Liver (tissue), 9 donors: ENCODE measurements around the gene SPRED1. TPM values are rescaled to one million over a fixed set of nuclear protein-coding genes. Genes with fewer than 3 reads are reported as not detected.

Source experiments
- DNase-seq: peaks from one replicate; pipeline ENCODE4 v3.0.0-alpha.2; 2017; ENCODE audit warnings: low spot score
- H3K27ac ChIP-seq, 2 donors: one replicate each; pipeline ENCODE4 v1.7.0; 2013; ENCODE audit warnings: inconsistent platforms in 2 of 2, low read length in 2 of 2, control low read depth in 1 of 2, low read depth in 1 of 2, mild to moderate bottlenecking in 1 of 2
- H3K27me3 ChIP-seq, 4 donors: one replicate each; pipeline versions ENCODE4 v1.6.1 to v1.7.0; 2013; ENCODE audit warnings: low read length in 3 of 4, inconsistent platforms in 1 of 4, mild to moderate bottlenecking in 1 of 4, moderate library complexity in 1 of 4; ENCODE audit not compliant: control insufficient read depth in 4 of 4, insufficient read depth in 4 of 4
- H3K36me3 ChIP-seq, 4 donors: one replicate each; pipeline versions ENCODE4 v1.6.1 to v1.7.0; 2013; ENCODE audit warnings: low read length in 3 of 4, mild to moderate bottlenecking in 3 of 4, low read depth in 1 of 4, moderate library complexity in 1 of 4; ENCODE audit not compliant: control insufficient read depth in 4 of 4, insufficient read depth in 3 of 4
- H3K4me1 ChIP-seq, 4 donors: one replicate each; pipeline versions ENCODE4 v1.6.1 to v1.7.0; 2013; ENCODE audit warnings: low read length in 3 of 4, mild to moderate bottlenecking in 3 of 4, moderate library complexity in 1 of 4; ENCODE audit not compliant: control insufficient read depth in 4 of 4, insufficient read depth in 4 of 4
- H3K4me3 ChIP-seq, 3 donors: one replicate each; pipeline versions ENCODE4 v1.6.1 to v1.7.0; 2013; ENCODE audit warnings: low read length in 3 of 3, control low read depth in 1 of 3, low read depth in 1 of 3, mild to moderate bottlenecking in 1 of 3
- H3K9ac ChIP-seq, 2 donors: one replicate each; pipeline ENCODE4 v1.7.0; 2013; ENCODE audit warnings: low read length in 2 of 2, mild to moderate bottlenecking in 2 of 2, moderate library complexity in 2 of 2, control low read depth in 1 of 2, low read depth in 1 of 2
- H3K9me3 ChIP-seq, 4 donors: one replicate each; pipeline versions ENCODE4 v1.6.1 to v1.7.0; 2013; ENCODE audit warnings: low read length in 3 of 4; ENCODE audit not compliant: control insufficient read depth in 4 of 4
- EGR1 ChIP-seq, 2 donors: IDR thresholded peaks; 2 replicates each; pipeline ENCODE4 v1.6.1; 2016 to 2018; ENCODE audit warnings: antibody characterized with exemption in 2 of 2, low read depth in 2 of 2
- FOXA1 ChIP-seq: IDR thresholded peaks from 2 replicates; pipeline ENCODE4 v1.6.1; 2016; ENCODE audit warnings: antibody characterized with exemption
- FOXA2 ChIP-seq: IDR thresholded peaks from 2 replicates; pipeline ENCODE4 v1.6.1; 2016; ENCODE audit warnings: antibody characterized with exemption
- GABPA ChIP-seq, 2 donors: IDR thresholded peaks in 1 of 2; conservative IDR thresholded peaks in 1 of 2; 2 replicates each; pipeline ENCODE4 v1.6.1; 2016; ENCODE audit warnings: antibody characterized with exemption in 2 of 2, mild to moderate bottlenecking in 1 of 2, moderate library complexity in 1 of 2
- HNF4A ChIP-seq, 2 donors: conservative IDR thresholded peaks; 2 replicates each; pipeline ENCODE4 v1.6.1; 2016; ENCODE audit warnings: antibody characterized with exemption in 2 of 2, mild to moderate bottlenecking in 2 of 2
- HNF4G ChIP-seq: IDR thresholded peaks from 2 replicates; pipeline ENCODE4 v1.6.1; 2016; ENCODE audit warnings: antibody characterized with exemption
- JUND ChIP-seq, 2 donors: IDR thresholded peaks; 2 replicates each; pipeline ENCODE4 v1.6.1; 2016; ENCODE audit warnings: antibody characterized with exemption in 2 of 2
- MAX ChIP-seq: IDR thresholded peaks from 2 replicates; pipeline ENCODE4 v1.6.1; 2016; ENCODE audit warnings: antibody characterized with exemption
- NR2F2 ChIP-seq: IDR thresholded peaks from 2 replicates; pipeline ENCODE4 v1.6.1; 2016; ENCODE audit warnings: antibody characterized with exemption
- RAD21 ChIP-seq, 2 donors: IDR thresholded peaks; 2 replicates each; pipeline ENCODE4 v1.6.1; 2016; ENCODE audit warnings: antibody characterized with exemption in 2 of 2, mild to moderate bottlenecking in 2 of 2
- RXRA ChIP-seq, 2 donors: IDR thresholded peaks; 2 replicates each; pipeline ENCODE4 v1.6.1; 2017 to 2018; ENCODE audit warnings: antibody characterized with exemption in 2 of 2, mild to moderate bottlenecking in 1 of 2
- SP1 ChIP-seq: IDR thresholded peaks from 2 replicates; pipeline ENCODE4 v1.6.1; 2018; ENCODE audit warnings: antibody characterized with exemption, mild to moderate bottlenecking
- TAF1 ChIP-seq: conservative IDR thresholded peaks from 2 replicates; pipeline ENCODE4 v1.6.1; 2016; ENCODE audit warnings: antibody characterized with exemption, mild to moderate bottlenecking
- YY1 ChIP-seq: IDR thresholded peaks from 2 replicates; pipeline ENCODE4 v1.6.1; 2016; ENCODE audit warnings: antibody characterized with exemption, mild to moderate bottlenecking
- ZBTB33 ChIP-seq: IDR thresholded peaks from 2 replicates; pipeline ENCODE4 v1.6.1; 2016; ENCODE audit warnings: antibody characterized with exemption
- WGBS: extraction: QIAGEN DNeasy Blood & Tissue Kit; methylation state at CpG from one replicate; pipeline ENCODE4 v1.1.7; 2013; 5-methylcytosine and 5-hydroxymethylcytosine counted together
- polyA plus RNA-seq, 2 donors: library from polyadenylated mRNA; stranded (reverse) in 1 of 2; unstranded in 1 of 2; fragments of 200-250 nt in 1 of 2; fragments of >200 nt in 1 of 2; fragmentation: Nextera tagmentation in 1 of 2; extraction: Ambion mirVana in 1 of 2; gene quantifications; one replicate each; pipeline versions ENCODE4 v1.2.1 to v1.2.3, GENCODE V29; 2013 to 2015
- total RNA-seq, 2 donors: library from RNA; depleted of rRNA; stranded (reverse); fragments of >200 nt; gene quantifications; one replicate each; pipeline ENCODE4 v1.2.3, GENCODE V29; 2014
- TF ChIP-seq, protein P1 (sequence below): IDR thresholded peaks from 2 replicates; pipeline ENCODE4 v1.6.1; 2016; ENCODE audit warnings: antibody characterized with exemption, mild to moderate bottlenecking
- TF ChIP-seq, protein P2 (sequence below): IDR thresholded peaks from 2 replicates; pipeline ENCODE4 v1.6.1; 2016; ENCODE audit warnings: antibody characterized with exemption
- donor health status: healthy.
- donor health status: healthy.
- donor health status: healthy.
- donor health status: healthy.
- donor health status: healthy.

The SPRED1 gene
- total and polyA plus RNA-seq, 4 donors = 1.2 to 7.7 (median 4.4) TPM

GRCh38 chr15:38211811-38212210, 40.8 kb upstream of the SPRED1 start:
- Histone ChIP-seq H3K4me1 (no peaks in the 10 kb centered on the region), H3K9me3 (no peaks in the 10 kb centered on the region), H3K27ac (no peak overlapping the region), H3K27me3 (no peaks in the 10 kb centered on the region), H3K9ac (no peak overlapping the region), H3K4me3 (no peak overlapping the region), H3K36me3 (no peaks in the 10 kb centered on the region)
- TF ChIP-seq, protein P1, sequence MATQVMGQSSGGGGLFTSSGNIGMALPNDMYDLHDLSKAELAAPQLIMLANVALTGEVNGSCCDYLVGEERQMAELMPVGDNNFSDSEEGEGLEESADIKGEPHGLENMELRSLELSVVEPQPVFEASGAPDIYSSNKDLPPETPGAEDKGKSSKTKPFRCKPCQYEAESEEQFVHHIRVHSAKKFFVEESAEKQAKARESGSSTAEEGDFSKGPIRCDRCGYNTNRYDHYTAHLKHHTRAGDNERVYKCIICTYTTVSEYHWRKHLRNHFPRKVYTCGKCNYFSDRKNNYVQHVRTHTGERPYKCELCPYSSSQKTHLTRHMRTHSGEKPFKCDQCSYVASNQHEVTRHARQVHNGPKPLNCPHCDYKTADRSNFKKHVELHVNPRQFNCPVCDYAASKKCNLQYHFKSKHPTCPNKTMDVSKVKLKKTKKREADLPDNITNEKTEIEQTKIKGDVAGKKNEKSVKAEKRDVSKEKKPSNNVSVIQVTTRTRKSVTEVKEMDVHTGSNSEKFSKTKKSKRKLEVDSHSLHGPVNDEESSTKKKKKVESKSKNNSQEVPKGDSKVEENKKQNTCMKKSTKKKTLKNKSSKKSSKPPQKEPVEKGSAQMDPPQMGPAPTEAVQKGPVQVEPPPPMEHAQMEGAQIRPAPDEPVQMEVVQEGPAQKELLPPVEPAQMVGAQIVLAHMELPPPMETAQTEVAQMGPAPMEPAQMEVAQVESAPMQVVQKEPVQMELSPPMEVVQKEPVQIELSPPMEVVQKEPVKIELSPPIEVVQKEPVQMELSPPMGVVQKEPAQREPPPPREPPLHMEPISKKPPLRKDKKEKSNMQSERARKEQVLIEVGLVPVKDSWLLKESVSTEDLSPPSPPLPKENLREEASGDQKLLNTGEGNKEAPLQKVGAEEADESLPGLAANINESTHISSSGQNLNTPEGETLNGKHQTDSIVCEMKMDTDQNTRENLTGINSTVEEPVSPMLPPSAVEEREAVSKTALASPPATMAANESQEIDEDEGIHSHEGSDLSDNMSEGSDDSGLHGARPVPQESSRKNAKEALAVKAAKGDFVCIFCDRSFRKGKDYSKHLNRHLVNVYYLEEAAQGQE = no peak
- TF ChIP-seq MAX = no peak
- TF ChIP-seq GABPA (IDR thresholded peaks at IDR 0.05 in 1 of 2, conservative IDR thresholded peaks at IDR 0.05 in 1 of 2) = no peak
- no peak for TF ChIP-seq JUND (IDR thresholded peaks at IDR 0.05)
- no peak for TF ChIP-seq RXRA (IDR thresholded peaks at IDR 0.05)
- TF ChIP-seq ZBTB33 = no peak
- no peak for TF ChIP-seq HNF4A (conservative IDR thresholded peaks at IDR 0.05)
- TF ChIP-seq RAD21 (IDR thresholded peaks at IDR 0.05) = no peak
- no peak for TF ChIP-seq SP1
- TF ChIP-seq NR2F2 = no peak
- TF ChIP-seq FOXA2 = no peak
- TF ChIP-seq TAF1 = no peak
- TF ChIP-seq HNF4G = no peak
- no peak for TF ChIP-seq FOXA1
- TF ChIP-seq YY1 = no peak
- 86% methylated on average over 4 of the region's 4 CpGs for WGBS
- DNase-seq = no peak

- Histone ChIP-seq H3K4me3 (no peak overlapping the region), H3K27me3 (no peaks in the 10 kb centered on the region), H3K9me3 (no peaks in the 10 kb centered on the region), H3K9ac (no peak overlapping the region), H3K36me3 (no peaks in the 10 kb centered on the region), H3K4me1 (no peaks in the 10 kb centered on the region), H3K27ac (no peak overlapping the region)
- 75% methylated on average over 3 of the region's 3 CpGs for WGBS
- DNase-seq = no peak
- TF ChIP-seq RXRA (IDR thresholded peaks at IDR 0.05) (no peak), SP1 (no peak), MAX (no peak), FOXA1 (no peak), YY1 (no peak), HNF4A (conservative IDR thresholded peaks at IDR 0.05) (no peak), EGR1 (IDR thresholded peaks at IDR 0.05; ENCODE audit: low read depth in 2 of 2) (no peak), ZBTB33 (no peak), GABPA (IDR thresholded peaks at IDR 0.05 in 1 of 2, conservative IDR thresholded peaks at IDR 0.05 in 1 of 2) (no peak), JUND (IDR thresholded peaks at IDR 0.05) (no peak), NR2F2 (no peak), FOXA2 (no peak), TAF1 (no peak), HNF4G (no peak)
- TF ChIP-seq, protein P1 = no peak
- TF ChIP-seq, protein P2, sequence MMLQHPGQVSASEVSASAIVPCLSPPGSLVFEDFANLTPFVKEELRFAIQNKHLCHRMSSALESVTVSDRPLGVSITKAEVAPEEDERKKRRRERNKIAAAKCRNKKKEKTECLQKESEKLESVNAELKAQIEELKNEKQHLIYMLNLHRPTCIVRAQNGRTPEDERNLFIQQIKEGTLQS = no peak
These were observed 39.8 kb upstream of the SPRED1 start for GRCh38 chr15:38212729-38213351.
